Hepatocyte (in vitro differentiated cells): ENCODE data around the gene PYGM. TPM values are rescaled to one million over a fixed set of nuclear protein-coding genes. Genes with fewer than 3 reads are reported as not detected.
A peak's percentile ranks its signal among the peaks of the same experiment; 100 is the strongest.

Experiments
- DNase-seq: peaks from one replicate; pipeline ENCODE4 v3.0.0-alpha.2; 2016; ENCODE audit warnings: low spot score
- H2AFZ ChIP-seq: fragments of 200-600 bp; sonication (generic); 2 replicates; pipeline ENCODE4 v1.6.0; 2016; ENCODE audit warnings: antibody characterized with exemption, mild to moderate bottlenecking
- H3K27ac ChIP-seq: fragments of 200-600 bp; sonication (generic); 2 replicates; pipeline ENCODE4 v1.5.1; 2016; ENCODE audit warnings: mild to moderate bottlenecking
- H3K27me3 ChIP-seq: fragments of 200-600 bp; sonication (generic); 2 replicates; pipeline ENCODE4 v1.6.1; 2016
- H3K36me3 ChIP-seq: fragments of 200-600 bp; sonication (generic); replicated peaks from 2 replicates; pipeline ENCODE4 v1.5.1; 2016; ENCODE audit warnings: low read depth; ENCODE audit not compliant: insufficient read depth
- H3K4me1 ChIP-seq: fragments of 200-600 bp; sonication (generic); 2 replicates; pipeline ENCODE4 v1.5.1; 2016; ENCODE audit warnings: mild to moderate bottlenecking, moderate library complexity; ENCODE audit not compliant: insufficient read depth
- H3K4me2 ChIP-seq: fragments of 200-600 bp; sonication (generic); 2 replicates; pipeline ENCODE4 v1.6.0; 2016
- H3K4me3 ChIP-seq: fragments of 200-600 bp; sonication (generic); 2 replicates; pipeline ENCODE4 v1.5.1; 2016; ENCODE audit warnings: mild to moderate bottlenecking
- H3K79me2 ChIP-seq: fragments of 200-600 bp; sonication (generic); 2 replicates; pipeline ENCODE4 v1.6.0; 2017; ENCODE audit warnings: mild to moderate bottlenecking
- H3K9me2 ChIP-seq: fragments of 200-600 bp; sonication (generic); replicated peaks from 2 replicates; pipeline ENCODE4 v1.6.0; 2017; ENCODE audit warnings: mild to moderate bottlenecking; ENCODE audit not compliant: insufficient read depth
- H3K9me3 ChIP-seq: fragments of 200-600 bp; sonication (generic); 2 replicates; pipeline ENCODE4 v1.5.1; 2016; ENCODE audit warnings: low read depth, mild to moderate bottlenecking
- H4K20me1 ChIP-seq: fragments of 200-600 bp; sonication (generic); 2 replicates; pipeline ENCODE4 v1.6.0; 2016; ENCODE audit warnings: mild to moderate bottlenecking; ENCODE audit not compliant: insufficient read depth, poor library complexity, severe bottlenecking
- EZH2 ChIP-seq: fragments of 200-600 bp; sonication (generic); IDR thresholded peaks from 2 replicates; pipeline ENCODE4 v1.6.1; 2016; ENCODE audit warnings: antibody characterized with exemption, mild to moderate bottlenecking, borderline replicate concordance
- EZH2phosphoT487 ChIP-seq: fragments of 200-600 bp; sonication (generic); IDR thresholded peaks from one replicate; pipeline ENCODE4 v1.6.1; 2018; ENCODE audit warnings: antibody characterized with exemption, mild to moderate bottlenecking, low read depth, moderate library complexity; ENCODE audit not compliant: unreplicated experiment, severe bottlenecking
- WGBS: methylation state at CpG from one replicate; pipeline ENCODE4 v1.1.6; 2016; ENCODE audit warnings: low lambda C conversion rate; ENCODE audit errors: missing lambda C conversion rate; 5-methylcytosine and 5-hydroxymethylcytosine counted together
- polyA plus RNA-seq: library from polyadenylated mRNA; unstranded; fragments of >200 nt; fragmentation: Nextera tagmentation; extraction: Ambion mirVana; gene quantifications from 2 replicates; pipeline ENCODE4 v1.2.1, GENCODE V29; 2016
- total RNA-seq: library from RNA; depleted of rRNA; stranded (reverse); fragments of >200 nt; gene quantifications from 2 replicates; pipeline ENCODE4 v1.2.3, GENCODE V29; 2014
- TF ChIP-seq, protein P1 (sequence below): fragments of 200-600 bp; sonication (generic); IDR thresholded peaks from 2 replicates; pipeline ENCODE4 v1.5.1; 2016; ENCODE audit warnings: antibody characterized with exemption, mild to moderate bottlenecking; ENCODE audit not compliant: poor library complexity

The PYGM gene
- total and polyA plus RNA-seq, 2 experiments from 2014 or later: 1.9 to 4.0 TPM

DNA sequence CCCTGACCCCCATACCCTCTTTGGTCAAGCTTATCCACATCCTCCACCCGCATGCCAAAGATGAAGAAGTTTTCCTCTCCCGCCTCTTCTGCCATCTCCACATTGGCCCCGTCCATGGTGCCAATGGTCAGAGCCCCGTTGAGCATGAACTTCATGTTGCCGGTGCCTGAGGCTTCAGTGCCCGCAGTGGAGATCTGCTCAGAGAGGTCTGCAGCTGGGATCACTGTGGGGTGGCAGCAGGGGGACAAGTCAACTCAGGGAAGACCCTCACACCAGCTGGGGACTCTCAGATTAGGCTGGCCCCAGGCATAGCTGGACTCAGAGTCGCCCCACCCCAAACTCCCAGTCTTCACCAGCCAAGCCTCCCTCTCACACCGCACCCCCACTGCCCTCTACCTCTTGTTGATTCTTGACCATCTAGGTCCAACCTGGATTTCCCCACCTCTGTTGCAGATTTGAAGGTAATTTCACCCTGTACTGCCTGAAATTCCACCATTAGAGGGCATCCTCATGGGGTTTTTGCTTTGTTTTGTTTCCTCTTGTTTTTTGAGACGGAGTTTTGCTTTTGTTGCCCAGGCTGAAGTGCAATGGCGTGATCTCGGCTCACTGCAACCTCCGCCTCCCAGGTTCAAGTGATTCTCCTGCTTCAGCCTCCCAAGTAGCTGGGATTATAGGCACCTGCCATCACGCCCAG, 9.3 kb downstream of the PYGM start:
- Histone ChIP-seq H3K36me3 (no peaks in the 10 kb centered on the region), H3K27ac (no peak overlapping the region), H3K4me3 (no peak overlapping the region), H3K27me3 (peaks cover 10% of the 10 kb centered on the region), H3K4me1 (peaks cover 5% of the 10 kb centered on the region), H3K4me2 (no peak overlapping the region), H3K9me2 (no peaks in the 10 kb centered on the region), H3K79me2 (no peaks in the 10 kb centered on the region), H4K20me1 (no peaks in the 10 kb centered on the region), H3K9me3 (no peaks in the 10 kb centered on the region), H2AFZ (no peak overlapping the region)
- no peak for DNase-seq
- WGBS: 90% methylated on average over 13 of the region's 13 CpGs
- no peak for TF ChIP-seq EZH2
- TF ChIP-seq, protein P1, sequence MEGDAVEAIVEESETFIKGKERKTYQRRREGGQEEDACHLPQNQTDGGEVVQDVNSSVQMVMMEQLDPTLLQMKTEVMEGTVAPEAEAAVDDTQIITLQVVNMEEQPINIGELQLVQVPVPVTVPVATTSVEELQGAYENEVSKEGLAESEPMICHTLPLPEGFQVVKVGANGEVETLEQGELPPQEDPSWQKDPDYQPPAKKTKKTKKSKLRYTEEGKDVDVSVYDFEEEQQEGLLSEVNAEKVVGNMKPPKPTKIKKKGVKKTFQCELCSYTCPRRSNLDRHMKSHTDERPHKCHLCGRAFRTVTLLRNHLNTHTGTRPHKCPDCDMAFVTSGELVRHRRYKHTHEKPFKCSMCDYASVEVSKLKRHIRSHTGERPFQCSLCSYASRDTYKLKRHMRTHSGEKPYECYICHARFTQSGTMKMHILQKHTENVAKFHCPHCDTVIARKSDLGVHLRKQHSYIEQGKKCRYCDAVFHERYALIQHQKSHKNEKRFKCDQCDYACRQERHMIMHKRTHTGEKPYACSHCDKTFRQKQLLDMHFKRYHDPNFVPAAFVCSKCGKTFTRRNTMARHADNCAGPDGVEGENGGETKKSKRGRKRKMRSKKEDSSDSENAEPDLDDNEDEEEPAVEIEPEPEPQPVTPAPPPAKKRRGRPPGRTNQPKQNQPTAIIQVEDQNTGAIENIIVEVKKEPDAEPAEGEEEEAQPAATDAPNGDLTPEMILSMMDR: no peak
- TF ChIP-seq EZH2phosphoT487: no peak

DNA sequence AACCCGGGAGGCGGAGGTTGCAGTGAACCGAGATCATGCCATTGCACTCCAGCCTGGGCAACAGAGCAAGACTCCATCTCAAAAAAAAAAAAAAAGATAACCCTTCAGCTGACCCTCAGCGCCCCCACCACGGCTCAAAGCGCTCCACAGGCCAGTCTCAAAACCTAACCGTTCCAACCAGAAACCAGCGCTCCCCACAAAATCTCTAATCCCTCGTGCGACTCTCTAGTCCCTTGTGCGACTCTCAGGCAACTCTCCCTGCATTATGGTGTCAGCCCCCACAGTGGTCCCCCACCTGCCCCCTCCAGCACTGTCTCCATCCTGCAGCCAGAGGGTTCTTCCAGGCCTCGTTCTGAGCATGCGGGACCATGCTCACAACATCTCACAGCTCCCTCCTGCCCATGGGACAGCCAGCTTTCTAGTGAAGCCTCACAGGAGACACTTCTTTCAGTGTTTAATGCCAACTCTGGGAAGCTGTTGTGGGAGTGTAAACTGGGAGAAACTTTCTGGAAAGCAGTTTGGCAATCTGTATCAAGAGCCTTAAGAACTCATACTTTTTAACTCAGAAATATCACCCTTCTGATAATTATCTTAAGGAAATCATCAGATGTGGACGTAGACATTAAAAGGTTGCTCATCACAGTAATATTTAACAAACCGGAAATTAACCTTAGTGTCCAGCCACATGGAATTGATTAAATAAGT, 11.7 kb downstream of the PYGM start:
- H3K36me3 ChIP-seq: no peaks in the 10 kb centered on the region
- H3K4me2 ChIP-seq: no peak overlapping the region
- no peak overlapping the region for H3K4me3 ChIP-seq
- no peak for DNase-seq
- peaks cover 22% of the 10 kb centered on the region for H3K4me1 ChIP-seq
- no peak overlapping the region for H3K27ac ChIP-seq
- 92% methylated on average over 15 of the region's 15 CpGs for WGBS
- H2AFZ ChIP-seq: no peak overlapping the region
- TF ChIP-seq, protein P1: no peak
- TF ChIP-seq EZH2phosphoT487: no peak
- no peak for TF ChIP-seq EZH2
- H3K79me2 ChIP-seq: no peaks in the 10 kb centered on the region
- no peaks in the 10 kb centered on the region for H4K20me1 ChIP-seq
- H3K27me3 ChIP-seq: peaks cover 30% of the 10 kb centered on the region
- no peaks in the 10 kb centered on the region for H3K9me3 ChIP-seq
- no peaks in the 10 kb centered on the region for H3K9me2 ChIP-seq

DNA sequence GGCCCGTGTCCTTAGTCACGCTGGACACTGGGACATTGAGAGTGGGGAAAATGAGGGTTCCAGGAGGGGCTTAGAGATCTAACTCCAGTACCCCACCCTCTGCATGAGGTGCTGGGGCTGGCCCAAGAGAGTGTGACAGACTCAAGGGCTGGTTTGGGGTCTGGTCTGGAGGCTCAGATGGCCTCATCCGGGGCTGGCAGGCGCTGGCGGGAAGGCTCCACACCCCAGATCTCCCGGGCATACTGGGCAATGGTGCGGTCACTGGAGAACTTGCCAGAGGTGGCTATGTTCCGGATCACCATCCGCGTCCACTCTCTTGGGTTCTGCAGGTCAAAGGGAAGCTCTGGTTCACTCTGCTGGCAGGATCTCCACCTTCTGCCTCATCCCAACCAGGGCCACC, 13.3 kb downstream of the PYGM start:
- Histone ChIP-seq H3K4me2 (no peak overlapping the region), H2AFZ (no peak overlapping the region), H4K20me1 (no peaks in the 10 kb centered on the region), H3K27me3 (peaks cover 47% of the 10 kb centered on the region), H3K4me3 (no peak overlapping the region), H3K79me2 (no peaks in the 10 kb centered on the region), H3K9me2 (no peaks in the 10 kb centered on the region), H3K9me3 (no peaks in the 10 kb centered on the region), H3K36me3 (no peaks in the 10 kb centered on the region), H3K4me1 (peaks cover 34% of the 10 kb centered on the region), H3K27ac (no peak overlapping the region)
- WGBS: 88% methylated on average over 10 of the region's 10 CpGs
- no peak for DNase-seq
- no peak for TF ChIP-seq EZH2

GRCh38 chr11:64745521-64746328, 14.0 kb downstream of the PYGM start:
- Histone ChIP-seq H3K4me1 (peaks cover 34% of the 10 kb centered on the region), H3K27ac (no peak overlapping the region)

More at GRCh38 chr11:64745521-64746328, 14.0 kb downstream of the PYGM start:
- Histone ChIP-seq H3K9me2 (no peaks in the 10 kb centered on the region), H3K4me2 (peak overlapping the region; percentile 90), H3K9me3 (no peaks in the 10 kb centered on the region), H3K79me2 (no peaks in the 10 kb centered on the region), H3K36me3 (no peaks in the 10 kb centered on the region), H3K4me3 (no peak overlapping the region), H4K20me1 (no peaks in the 10 kb centered on the region), H2AFZ (peak overlapping the region; percentile 40), H3K27me3 (peaks cover 54% of the 10 kb centered on the region)
- WGBS: 3% methylated on average over 39 of the region's 52 CpGs
- DNase-seq: peak; percentile 65
- TF ChIP-seq, protein P1: no peak
- no peak for TF ChIP-seq EZH2
- no peak for TF ChIP-seq EZH2phosphoT487
